GM21381 (cell line): ENCODE measurements around the gene NID1.
"Not testable (repeated sequence)": the region's sequence is repeated elsewhere in the genome, so short reads cannot be mapped to it uniquely, and the experiment has no call there.

ENCODE experiments used
- ATAC-seq: cut with Tn5 transposase; IDR thresholded peaks from one replicate; pipeline ENCODE4 v1.9.1; 2021; ENCODE audit warnings: mild to moderate bottlenecking, moderate library complexity; ENCODE audit not compliant: unreplicated experiment

The NID1 gene

GRCh38 chr1:236096660-236097482, 32.0 kb upstream of the NID1 start:
- ATAC-seq, result not testable (repeated sequence)

DNA sequence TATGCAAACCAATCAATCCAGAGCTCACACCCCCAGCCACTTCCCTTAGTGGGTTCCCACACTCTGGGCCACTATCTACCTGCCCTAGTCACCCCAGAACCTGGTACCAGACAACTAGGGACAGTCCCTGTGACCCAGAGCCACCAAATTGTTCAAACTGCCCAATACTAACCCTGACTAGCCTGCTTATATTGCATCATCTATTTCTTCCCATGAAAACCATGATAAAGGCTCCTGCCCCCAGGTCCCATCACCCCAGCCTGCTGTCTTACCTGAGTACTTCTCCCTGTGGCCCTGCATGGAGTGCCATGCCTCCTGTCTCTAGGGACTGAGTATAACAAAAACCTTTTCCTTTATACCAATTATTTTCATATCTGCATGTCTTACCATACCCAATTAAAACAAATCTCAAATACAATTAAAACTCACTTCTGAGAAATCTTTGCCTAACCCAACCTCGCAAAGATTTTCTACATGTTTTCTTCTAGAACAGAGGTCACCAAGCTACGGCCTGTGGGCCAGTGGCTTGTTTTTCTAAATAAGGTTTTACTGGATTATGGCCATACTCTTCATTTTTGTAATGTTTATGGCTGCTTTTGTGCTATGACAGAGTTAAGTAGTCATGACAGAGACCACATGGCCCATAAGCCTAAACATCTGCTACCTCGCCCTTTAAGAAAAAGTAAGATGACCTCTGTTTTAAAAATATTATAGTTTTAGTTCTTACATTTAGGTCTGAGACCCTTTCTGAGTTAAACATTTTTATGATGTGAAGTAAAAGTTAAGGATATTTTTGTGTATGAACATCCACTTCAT, 31.0 kb upstream of the NID1 start:
- no peak for ATAC-seq

DNA sequence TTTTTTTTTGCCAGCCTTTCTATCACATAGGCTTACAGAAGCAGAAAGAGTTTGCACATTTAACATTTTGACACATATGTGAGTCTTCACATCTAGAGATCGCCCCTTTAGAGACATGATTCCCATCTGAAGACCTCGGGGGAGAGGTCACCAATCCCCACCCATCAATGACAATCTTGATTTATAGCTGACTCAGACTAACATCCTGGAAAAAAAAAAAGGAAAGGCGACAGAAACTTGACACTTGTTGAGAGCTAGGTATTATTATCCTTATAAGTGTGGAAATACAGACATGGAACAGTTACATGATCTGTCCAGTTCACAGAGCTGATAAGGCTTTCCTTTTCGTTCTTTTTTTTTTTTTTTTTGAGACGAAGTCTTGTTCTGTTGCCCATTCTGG, 28.0 kb upstream of the NID1 start:
- ATAC-seq, result no peak

DNA sequence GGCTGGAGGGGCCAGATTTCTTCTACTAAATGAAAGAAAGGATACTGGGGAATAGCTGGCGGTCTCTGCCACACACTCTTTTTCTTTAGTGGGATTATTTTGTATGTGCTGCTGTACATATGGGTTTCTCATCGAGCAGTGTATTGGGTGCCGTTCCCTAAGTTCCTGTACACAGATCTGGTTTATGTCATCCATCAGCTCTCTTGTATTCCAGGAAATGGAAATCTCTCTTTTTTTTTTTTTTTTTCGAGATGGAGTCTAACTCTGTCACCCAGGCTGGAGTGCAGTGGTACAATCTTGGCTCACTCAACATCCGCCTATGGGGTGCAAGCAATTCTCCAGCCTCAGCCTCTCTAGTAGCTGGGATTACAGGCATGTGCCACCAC, 27.0 kb upstream of the NID1 start:
- no peak for ATAC-seq

DNA sequence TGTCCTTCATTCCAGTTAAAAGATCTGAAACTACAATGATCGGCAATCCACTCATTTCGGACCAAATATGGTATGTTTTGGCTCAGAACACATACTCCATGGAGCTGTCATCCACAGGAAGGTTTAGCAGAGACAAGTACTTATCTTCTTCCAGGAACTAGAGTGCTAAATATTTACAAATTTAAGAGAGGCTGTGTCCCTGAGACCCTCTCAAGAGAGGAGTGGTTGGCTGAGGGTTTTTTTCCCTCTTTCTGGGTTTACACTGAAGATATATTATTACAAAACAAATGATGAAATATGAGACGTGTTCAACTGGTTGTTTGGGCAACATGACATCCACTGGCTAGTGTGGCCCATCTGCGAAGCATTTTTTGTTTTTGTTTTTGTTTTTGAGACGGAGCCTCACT, 25.9 kb upstream of the NID1 start:
- ATAC-seq, result no peak

- no peak for ATAC-seq
Measured at GRCh38 chr1:236089046-236089773, 24.3 kb upstream of the NID1 start.

GRCh38 chr1:236086537-236086936, 21.6 kb upstream of the NID1 start:
- no peak for ATAC-seq

GRCh38 chr1:236085545-236086159, 20.8 kb upstream of the NID1 start:
- ATAC-seq, result no peak

- no peak for ATAC-seq
Measured at GRCh38 chr1:236084386-236084730, 19.5 kb upstream of the NID1 start.

DNA sequence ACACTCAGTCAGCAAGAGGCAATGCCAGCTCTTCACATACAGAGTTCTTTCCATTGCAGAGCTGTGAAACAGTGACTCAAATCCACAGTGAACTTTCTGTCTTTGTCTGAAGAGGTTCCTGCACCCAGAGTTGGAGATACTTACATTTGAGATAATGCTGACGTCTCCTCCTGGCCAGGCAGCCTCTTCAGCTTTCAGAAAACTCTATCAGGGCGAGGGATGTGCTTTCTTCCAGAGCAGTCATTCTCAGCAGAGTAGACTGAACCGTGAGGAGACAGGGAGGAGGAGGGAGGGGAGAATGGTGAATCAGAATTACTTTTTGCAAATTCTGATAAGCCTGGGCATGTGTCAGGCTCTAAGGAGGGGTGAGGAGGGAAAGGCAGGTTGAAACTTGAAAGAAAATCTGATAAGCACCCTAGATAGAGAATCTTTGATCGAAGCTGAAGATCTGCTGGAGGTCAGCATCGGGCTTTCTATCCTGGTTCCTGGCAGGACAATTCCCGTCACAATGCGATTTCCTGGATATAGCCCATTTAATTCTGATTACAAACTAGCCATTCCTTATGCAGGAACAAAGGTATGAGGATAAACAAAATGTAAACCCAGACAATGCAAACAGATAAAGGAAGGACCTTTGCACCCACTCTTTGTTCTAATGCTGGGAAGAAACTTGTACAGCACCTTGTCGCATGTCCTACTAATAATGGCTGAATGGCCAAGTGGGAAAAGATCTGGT, 18.9 kb upstream of the NID1 start:
- no peak for ATAC-seq

DNA sequence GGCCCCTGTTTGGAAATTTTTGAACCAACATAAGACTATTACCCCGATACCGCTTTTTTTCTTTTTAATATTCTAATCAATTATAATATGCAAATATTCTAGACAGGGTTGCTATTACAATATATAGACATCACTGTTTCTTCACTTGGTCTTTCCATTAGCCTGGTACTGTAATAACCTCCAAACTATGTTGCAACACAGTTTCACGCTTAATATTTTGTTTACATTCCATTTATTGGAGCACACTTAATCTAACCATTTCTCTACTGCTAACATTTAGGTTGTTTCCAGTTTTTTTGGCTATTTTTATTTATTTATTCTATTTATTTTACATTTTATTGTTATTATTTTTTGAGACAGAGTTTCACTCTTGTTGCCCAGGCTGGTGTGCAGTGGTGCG, 17.6 kb upstream of the NID1 start:
- ATAC-seq, result no peak

- no peak for ATAC-seq
Measured at GRCh38 chr1:236081546-236082227, 16.8 kb upstream of the NID1 start.

DNA sequence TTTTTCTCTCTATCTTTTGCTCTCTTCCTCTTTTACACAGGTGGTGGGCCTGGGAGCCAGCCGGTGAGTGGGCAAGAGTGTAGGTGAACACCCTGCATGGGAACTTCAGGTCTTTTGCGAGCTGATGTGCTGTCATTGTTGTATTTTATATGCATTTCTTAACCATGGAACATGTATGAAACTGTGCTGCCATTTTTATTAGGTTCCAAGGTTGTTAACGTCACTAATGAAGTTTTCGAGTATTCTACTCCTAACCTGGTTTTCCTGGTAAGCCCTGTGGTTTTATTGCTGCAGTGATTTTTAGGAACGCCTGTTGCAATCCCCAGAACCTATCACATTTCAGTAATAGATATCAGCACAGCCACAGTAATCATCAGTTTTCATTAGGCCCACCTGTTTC, 14.8 kb upstream of the NID1 start:
- ATAC-seq, result no peak

- ATAC-seq, result no peak
Measured at GRCh38 chr1:236078993-236079392, 14.1 kb upstream of the NID1 start.

GRCh38 chr1:236078077-236078476, 13.2 kb upstream of the NID1 start:
- ATAC-seq, result not testable (repeated sequence)

GRCh38 chr1:236075848-236076247, 11.0 kb upstream of the NID1 start:
- no peak for ATAC-seq

GRCh38 chr1:236073307-236073897, 8.5 kb upstream of the NID1 start:
- no peak for ATAC-seq

DNA sequence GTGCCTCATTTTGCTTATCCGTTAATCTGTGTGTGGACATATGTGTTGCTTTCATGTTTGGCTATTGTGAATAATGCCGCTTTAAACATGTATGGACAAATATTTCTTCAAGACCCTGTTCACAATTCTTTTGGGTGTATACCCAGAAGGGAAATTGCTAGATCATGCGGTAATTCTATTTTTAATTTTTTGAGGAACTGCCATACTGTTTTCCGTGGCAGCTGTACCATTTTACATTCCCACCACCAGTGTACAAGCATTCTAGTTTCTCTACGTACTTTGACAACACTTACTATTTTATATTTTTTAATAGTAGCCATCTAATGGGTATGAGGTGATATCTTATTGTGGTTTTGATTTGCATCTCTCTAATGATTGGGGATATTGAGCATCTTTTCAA, 7.1 kb upstream of the NID1 start:
- no peak for ATAC-seq

GRCh38 chr1:236070753-236071152, 5.9 kb upstream of the NID1 start:
- ATAC-seq, result no peak

GRCh38 chr1:236069796-236070195, 4.9 kb upstream of the NID1 start:
- ATAC-seq, result no peak
